Endothelial cell of umbilical vein (primary cell): ENCODE measurements around the gene CDK5.

Source experiments
- EZH2 ChIP-seq: IDR thresholded peaks from 2 replicates; pipeline ENCODE4 v1.6.1; 2012; ENCODE audit warnings: borderline replicate concordance, low read depth, mild to moderate bottlenecking, moderate library complexity, low read length, inconsistent platforms; ENCODE audit not compliant: severe bottlenecking
- FOS ChIP-seq: IDR thresholded peaks from 2 replicates; pipeline ENCODE4 v1.6.1; 2011; ENCODE audit warnings: mild to moderate bottlenecking, low read length, moderate library complexity, borderline replicate concordance; ENCODE audit not compliant: insufficient read depth
- GATA2 ChIP-seq: IDR thresholded peaks from 2 replicates; pipeline ENCODE4 v1.7.0; 2011; ENCODE audit warnings: low read depth, mild to moderate bottlenecking, moderate library complexity, mixed read lengths, low read length; ENCODE audit not compliant: insufficient read length, insufficient read depth
- JUN ChIP-seq: IDR thresholded peaks from 2 replicates; pipeline ENCODE4 v1.6.1; 2011; ENCODE audit warnings: borderline replicate concordance, low read depth; ENCODE audit not compliant: insufficient read length, insufficient read depth
- MYC ChIP-seq: IDR thresholded peaks from one replicate; pipeline ENCODE4 v1.6.1; 2011; ENCODE audit warnings: mild to moderate bottlenecking, low read depth, low read length
- POLR2A ChIP-seq: IDR thresholded peaks from 2 replicates; pipeline ENCODE4 v1.6.1; 2012; ENCODE audit warnings: low read depth, mild to moderate bottlenecking, control low read depth, low read length
- POLR2AphosphoS5 ChIP-seq: IDR thresholded peaks from 2 replicates; pipeline ENCODE4 v1.6.1; 2012; ENCODE audit warnings: low read depth, mild to moderate bottlenecking, control low read depth, low read length, moderate library complexity; ENCODE audit not compliant: insufficient read depth
- TF ChIP-seq, protein P1 (sequence below), 2 donors: IDR thresholded peaks; 1 replicate in 1 of 2; 2 replicates in 1 of 2; pipeline ENCODE4 v1.5.1; 2011; ENCODE audit warnings: low read length in 2 of 2, mild to moderate bottlenecking in 2 of 2, moderate library complexity in 2 of 2, control low read depth in 1 of 2, inconsistent platforms in 1 of 2, low read depth in 1 of 2; ENCODE audit not compliant: insufficient read depth in 1 of 2; ENCODE audit errors: extremely low read depth in 1 of 2
- TF ChIP-seq, protein P2 (sequence below): IDR thresholded peaks from 2 replicates; pipeline ENCODE4 v1.6.1; 2011; ENCODE audit not compliant: insufficient read depth, insufficient read length

DNA sequence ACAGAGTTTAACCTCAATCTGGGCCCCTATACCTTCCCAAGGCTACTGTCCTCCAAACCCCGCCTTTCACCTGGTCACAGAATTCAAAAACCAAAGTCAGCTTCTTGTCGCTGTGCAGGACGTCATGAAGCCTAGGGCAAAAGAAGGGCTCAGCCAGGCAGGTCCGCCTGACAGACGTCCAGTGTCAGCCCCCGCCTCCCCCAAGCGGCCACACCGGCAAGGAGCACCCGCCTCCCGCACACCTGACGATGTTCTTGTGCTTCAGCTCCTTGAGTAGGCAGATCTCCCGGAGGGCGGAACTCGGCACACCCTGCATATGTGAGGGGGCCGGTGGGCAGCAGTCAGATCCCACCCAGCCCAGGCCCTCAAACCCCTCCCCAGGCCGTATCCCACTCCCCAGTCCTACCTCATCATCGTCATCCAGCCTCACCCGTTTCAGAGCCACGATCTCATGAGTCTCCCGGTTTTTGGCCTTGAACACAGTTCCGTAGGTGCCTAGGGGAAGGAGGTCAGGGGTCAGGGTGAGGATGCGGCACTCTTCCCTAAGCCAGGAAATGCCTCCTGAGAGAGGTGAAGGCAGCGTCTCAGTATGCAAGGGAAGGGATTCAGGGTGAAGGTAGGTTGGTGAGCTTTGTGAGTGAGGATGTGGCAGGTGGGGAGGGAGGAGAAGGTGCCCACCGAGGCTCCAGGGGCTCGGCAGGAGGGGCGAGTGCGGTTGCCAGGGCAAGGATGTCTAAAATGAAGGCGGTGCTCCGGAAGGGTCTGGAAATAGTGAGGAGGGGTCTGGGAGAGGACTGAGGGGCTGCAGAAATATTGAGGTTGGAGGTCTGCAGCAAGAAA lies 811 bp downstream of the CDK5 start:
- TF ChIP-seq FOS (no peak), EZH2 (no peak), POLR2AphosphoS5 (no peak), POLR2A (no peak), GATA2 (no peak), MYC (no peak), JUN (no peak)
- TF ChIP-seq, protein P1, sequence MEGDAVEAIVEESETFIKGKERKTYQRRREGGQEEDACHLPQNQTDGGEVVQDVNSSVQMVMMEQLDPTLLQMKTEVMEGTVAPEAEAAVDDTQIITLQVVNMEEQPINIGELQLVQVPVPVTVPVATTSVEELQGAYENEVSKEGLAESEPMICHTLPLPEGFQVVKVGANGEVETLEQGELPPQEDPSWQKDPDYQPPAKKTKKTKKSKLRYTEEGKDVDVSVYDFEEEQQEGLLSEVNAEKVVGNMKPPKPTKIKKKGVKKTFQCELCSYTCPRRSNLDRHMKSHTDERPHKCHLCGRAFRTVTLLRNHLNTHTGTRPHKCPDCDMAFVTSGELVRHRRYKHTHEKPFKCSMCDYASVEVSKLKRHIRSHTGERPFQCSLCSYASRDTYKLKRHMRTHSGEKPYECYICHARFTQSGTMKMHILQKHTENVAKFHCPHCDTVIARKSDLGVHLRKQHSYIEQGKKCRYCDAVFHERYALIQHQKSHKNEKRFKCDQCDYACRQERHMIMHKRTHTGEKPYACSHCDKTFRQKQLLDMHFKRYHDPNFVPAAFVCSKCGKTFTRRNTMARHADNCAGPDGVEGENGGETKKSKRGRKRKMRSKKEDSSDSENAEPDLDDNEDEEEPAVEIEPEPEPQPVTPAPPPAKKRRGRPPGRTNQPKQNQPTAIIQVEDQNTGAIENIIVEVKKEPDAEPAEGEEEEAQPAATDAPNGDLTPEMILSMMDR (IDR thresholded peaks at IDR 0.05; ENCODE audit: extremely low read depth in 1 of 2, insufficient read depth in 1 of 2, low read depth in 1 of 2, low read length in 2 of 2): no peak
- TF ChIP-seq, protein P2, sequence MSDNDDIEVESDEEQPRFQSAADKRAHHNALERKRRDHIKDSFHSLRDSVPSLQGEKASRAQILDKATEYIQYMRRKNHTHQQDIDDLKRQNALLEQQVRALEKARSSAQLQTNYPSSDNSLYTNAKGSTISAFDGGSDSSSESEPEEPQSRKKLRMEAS: no peak
